HG03460 (cell line): ENCODE results near the gene TCEAL2.
"Not testable (repeated sequence)": the region's sequence is repeated elsewhere in the genome, so short reads cannot be mapped to it uniquely, and the experiment has no call there.

Experiments used
- ATAC-seq: cut with Tn5 transposase; IDR thresholded peaks from one replicate; pipeline ENCODE4 v1.9.1; 2021; ENCODE audit not compliant: unreplicated experiment

The TCEAL2 gene

GRCh38 chrX:102125436-102125835 is at the start of gene TCEAL2:
Gene TCEAL2 (plus strand): TSS chrX:102125679. CDS start chrX:102126831, 1,152 bp downstream.
- ATAC-seq: not testable (repeated sequence)

- ATAC-seq: no peak
These were observed 48.1 kb upstream of the TCEAL2 start for GRCh38 chrX:102077426-102077825.

- no peak for ATAC-seq
These were observed 39.8 kb upstream of the TCEAL2 start for GRCh38 chrX:102085706-102086105.

- no peak for ATAC-seq
These were observed 12.1 kb upstream of the TCEAL2 start for GRCh38 chrX:102113367-102113766.

- ATAC-seq: no peak
These were observed 9.7 kb upstream of the TCEAL2 start for GRCh38 chrX:102115748-102116147.

- ATAC-seq: not testable (repeated sequence)
These were observed 465 bp upstream of the TCEAL2 start for GRCh38 chrX:102125014-102125413.

- ATAC-seq: not testable (repeated sequence)
These were observed 770 bp downstream of the TCEAL2 start for GRCh38 chrX:102126080-102126818.

GRCh38 chrX:102126863-102127262 is 1.4 kb downstream of the TCEAL2 start:
- ATAC-seq: no peak

- ATAC-seq: no peak
These were observed 4.0 kb downstream of the TCEAL2 start for GRCh38 chrX:102129473-102129872.

GRCh38 chrX:102138064-102138463 is 12.6 kb downstream of the TCEAL2 start:
- no peak for ATAC-seq

- ATAC-seq: not testable (repeated sequence)
These were observed 15.4 kb downstream of the TCEAL2 start for GRCh38 chrX:102140876-102141275.

GRCh38 chrX:102141631-102142030 is 16.2 kb downstream of the TCEAL2 start:
- not testable (repeated sequence) for ATAC-seq

- ATAC-seq: not testable (repeated sequence)
These were observed 16.8 kb downstream of the TCEAL2 start, which contains the start of gene TCEAL6 for GRCh38 chrX:102142274-102142673. Gene TCEAL6 (minus strand): TSS chrX:102142481.

- ATAC-seq: no peak
These were observed 28.9 kb downstream of the TCEAL2 start for GRCh38 chrX:102154218-102154860.

GRCh38 chrX:102154900-102155805 is 29.7 kb downstream of the TCEAL2 start:
- peak; percentile 48 for ATAC-seq

- peak; percentile 81 for ATAC-seq
These were observed 30.3 kb downstream of the TCEAL2 start, which contains the start of gene BEX5 for GRCh38 chrX:102155806-102156179. Gene BEX5 (minus strand): TSS chrX:102155977. CDS start chrX:102154265, 1,712 bp downstream.
